WTC11 (cell line): ENCODE data around the gene OPN1LW. TPM values are rescaled to one million over a fixed set of nuclear protein-coding genes. Genes with fewer than 3 reads are reported as not detected.

Experiments used
- ATAC-seq: fragments of 200-7000 bp; cut with Tn5 transposase; 2 replicates; pipeline ENCODE4 v1.10.0; 2021; ENCODE audit warnings: mild to moderate bottlenecking, moderate library complexity
- CTCF ChIA-PET: fragments of 300-600 bp; sonication (Branson Sonifier 250); formaldehyde crosslinking; loops from one replicate; lab custom pipeline; 2021; ENCODE audit warnings: antibody characterized with exemption; lab: Charles Lee
- POLR2A ChIA-PET: fragments of 350-600 bp; sonication (Branson Sonifier 250); formaldehyde crosslinking; loops from one replicate; lab custom pipeline; 2021; ENCODE audit warnings: antibody characterized with exemption; lab: Charles Lee
- DNase-seq: peaks from one replicate; pipeline ENCODE4 v3.0.0; 2021; ENCODE audit warnings: low spot score
- H3K27ac Mint-ChIP-seq: 2 replicates; pipeline ENCODE4 v1.8.0; 2021; ENCODE audit warnings: mixed read lengths
- H3K27me3 Mint-ChIP-seq: 2 replicates; pipeline ENCODE4 v1.8.0; 2021; ENCODE audit warnings: low read depth, mild to moderate bottlenecking, moderate library complexity, mixed read lengths
- H3K36me3 Mint-ChIP-seq: 2 replicates; pipeline ENCODE4 v1.8.0; 2021; ENCODE audit warnings: mixed read lengths
- H3K4me1 Mint-ChIP-seq: 2 replicates; pipeline ENCODE4 v1.8.0; 2022; ENCODE audit warnings: mixed read lengths
- H3K4me3 Mint-ChIP-seq: 2 replicates; pipeline ENCODE4 v1.8.0; 2021; ENCODE audit warnings: mild to moderate bottlenecking, moderate library complexity, mixed read lengths
- H3K9me3 Mint-ChIP-seq: 2 replicates; pipeline ENCODE4 v1.8.0; 2021; ENCODE audit warnings: mixed read lengths
- CBFB ChIP-seq: sonication (generic); formaldehyde crosslinking; IDR thresholded peaks from 2 replicates; pipeline ENCODE4 v1.8.1; 2022; ENCODE audit warnings: mild to moderate bottlenecking, low read depth, missing genetic modification reagents
- CDX4 ChIP-seq: fragments of 250-450 bp; sonication (Bioruptor Pico); IDR thresholded peaks from 2 replicates; pipeline ENCODE4 v1.9.0; 2021; ENCODE audit warnings: moderate library complexity, mild to moderate bottlenecking, inconsistent platforms, borderline replicate concordance
- E2F1 ChIP-seq: sonication (generic); formaldehyde crosslinking; IDR thresholded peaks from 2 replicates; pipeline ENCODE4 v1.8.0; 2022; ENCODE audit warnings: mild to moderate bottlenecking, missing genetic modification reagents
- E2F5 ChIP-seq: sonication (generic); formaldehyde crosslinking; IDR thresholded peaks from 2 replicates; pipeline ENCODE4 v1.8.1; 2022; ENCODE audit warnings: mild to moderate bottlenecking, moderate library complexity, missing genetic modification reagents
- EMX1 ChIP-seq: fragments of 250-450 bp; sonication (Bioruptor Pico); IDR thresholded peaks from 2 replicates; pipeline ENCODE4 v1.8.0; 2021; ENCODE audit warnings: mild to moderate bottlenecking
- ERG ChIP-seq: fragments of 250-450 bp; sonication (Bioruptor Pico); IDR thresholded peaks from 2 replicates; pipeline ENCODE4 v1.8.0; 2021; ENCODE audit warnings: mild to moderate bottlenecking
- ESRRA ChIP-seq: sonication (generic); formaldehyde crosslinking; IDR thresholded peaks from 2 replicates; pipeline ENCODE4 v1.8.1; 2022; ENCODE audit warnings: mild to moderate bottlenecking, missing genetic modification reagents, borderline replicate concordance
- FOXJ3 ChIP-seq: sonication (generic); formaldehyde crosslinking; IDR thresholded peaks from 2 replicates; pipeline ENCODE4 v1.9.0; 2021; ENCODE audit warnings: missing genetic modification reagents, mild to moderate bottlenecking, borderline replicate concordance
- GRHL2 ChIP-seq: fragments of 250-450 bp; sonication (Bioruptor Pico); IDR thresholded peaks from 2 replicates; pipeline ENCODE4 v1.8.0; 2022; ENCODE audit warnings: mild to moderate bottlenecking, moderate library complexity; ENCODE audit not compliant: insufficient replicate concordance, severe bottlenecking
- GTF2I ChIP-seq: fragments of 250-450 bp; sonication (Bioruptor Pico); conservative IDR thresholded peaks from 2 replicates; pipeline ENCODE4 v1.4.0; 2021; ENCODE audit warnings: mild to moderate bottlenecking
- NFYB ChIP-seq: sonication (generic); formaldehyde crosslinking; conservative IDR thresholded peaks from 2 replicates; pipeline ENCODE4 v1.8.0; 2022; ENCODE audit warnings: low read depth, missing genetic modification reagents
- NR3C1 ChIP-seq: sonication (generic); formaldehyde crosslinking; conservative IDR thresholded peaks from 2 replicates; pipeline ENCODE4 v1.8.1; 2023; ENCODE audit warnings: low read depth, mild to moderate bottlenecking, missing genetic modification reagents
- RELA ChIP-seq: sonication (generic); formaldehyde crosslinking; IDR thresholded peaks from 2 replicates; pipeline ENCODE4 v1.8.1; 2022; ENCODE audit warnings: missing genetic modification reagents, mild to moderate bottlenecking, borderline replicate concordance
- SP1 ChIP-seq: sonication (generic); formaldehyde crosslinking; conservative IDR thresholded peaks from 2 replicates; pipeline ENCODE4 v1.8.1; 2022; ENCODE audit warnings: missing genetic modification reagents
- STAT6 ChIP-seq: sonication (generic); formaldehyde crosslinking; conservative IDR thresholded peaks from 2 replicates; pipeline ENCODE4 v1.8.1; 2023; ENCODE audit warnings: mild to moderate bottlenecking, low read depth, missing genetic modification reagents, moderate library complexity
- TEAD1 ChIP-seq: sonication (generic); formaldehyde crosslinking; IDR thresholded peaks from 2 replicates; pipeline ENCODE4 v1.8.0; 2022; ENCODE audit warnings: mild to moderate bottlenecking, missing genetic modification reagents
- TP53 ChIP-seq: sonication (generic); formaldehyde crosslinking; IDR thresholded peaks from 2 replicates; pipeline ENCODE4 v1.8.1; 2023; ENCODE audit warnings: mild to moderate bottlenecking, missing genetic modification reagents
- USF2 ChIP-seq: sonication (generic); formaldehyde crosslinking; IDR thresholded peaks from 2 replicates; pipeline ENCODE4 v1.8.1; 2023; ENCODE audit warnings: mild to moderate bottlenecking, missing genetic modification reagents, moderate library complexity
- ZNF138 ChIP-seq: sonication (generic); formaldehyde crosslinking; conservative IDR thresholded peaks from 2 replicates; pipeline ENCODE4 v1.8.1; 2022; ENCODE audit warnings: mild to moderate bottlenecking, moderate library complexity, missing genetic modification reagents
- ZNF219 ChIP-seq: sonication (generic); formaldehyde crosslinking; IDR thresholded peaks from 2 replicates; pipeline ENCODE4 v1.8.0; 2023; ENCODE audit warnings: missing genetic modification reagents, mild to moderate bottlenecking, borderline replicate concordance
- ZNF232 ChIP-seq: sonication (generic); formaldehyde crosslinking; IDR thresholded peaks from 2 replicates; pipeline ENCODE4 v1.8.0; 2022; ENCODE audit warnings: mild to moderate bottlenecking, missing genetic modification reagents
- ZSCAN18 ChIP-seq: fragments of 250-450 bp; sonication (Bioruptor Pico); IDR thresholded peaks from 2 replicates; pipeline ENCODE4 v2.1.2; 2022; ENCODE audit warnings: mild to moderate bottlenecking, moderate library complexity
- total RNA-seq: library from RNA; stranded (reverse); gene quantifications from 3 replicates; pipeline ENCODE4 v1.2.3, GENCODE V29; 2021

OPN1LW gene
- total RNA-seq, 1 experiment from 2014 or later = not detected

GRCh38 chrX:154098551-154098950 is 45.5 kb upstream of the OPN1LW start (continued):
- TF ChIP-seq STAT6 (CRISPR knock-in tag) (no peak), NR3C1 (CRISPR knock-in tag) (no peak), USF2 (no peak), ZSCAN18 (CRISPR knock-in tag) (no peak), FOXJ3 (CRISPR knock-in tag) (no peak), E2F5 (CRISPR knock-in tag) (no peak), EMX1 (no peak)

GRCh38 chrX:154113729-154114128 is 30.3 kb upstream of the OPN1LW start:
- no peak overlapping the region for H3K27ac Mint-ChIP-seq
- DNase-seq = no peak
- H3K9me3 Mint-ChIP-seq = peaks cover 4% of the 10 kb centered on the region; the same call in 1 of the 2 replicates
- no peak for ATAC-seq
- no peaks in the 10 kb centered on the region for H3K36me3 Mint-ChIP-seq
- ChIA-PET POLR2A (no interaction called here), CTCF (no interaction called here)
- no peaks in the 10 kb centered on the region for H3K4me1 Mint-ChIP-seq
- no peak overlapping the region for H3K4me3 Mint-ChIP-seq
- H3K27me3 Mint-ChIP-seq = no peaks in the 10 kb centered on the region
- no peak for TF ChIP-seq CDX4 (CRISPR knock-in tag)
- no peak for TF ChIP-seq ERG
- no peak for TF ChIP-seq TP53 (CRISPR knock-in tag)
- no peak for TF ChIP-seq RELA
- TF ChIP-seq GTF2I (CRISPR knock-in tag) = no peak
- TF ChIP-seq NFYB (CRISPR knock-in tag) = no peak

- no peaks in the 10 kb centered on the region for H3K27me3 Mint-ChIP-seq
- H3K4me1 Mint-ChIP-seq = no peaks in the 10 kb centered on the region
- ATAC-seq (no peak), DNase-seq (no peak)
- CTCF ChIA-PET = no interaction called here
- H3K27ac Mint-ChIP-seq = no peak overlapping the region
- H3K36me3 Mint-ChIP-seq = no peaks in the 10 kb centered on the region
- POLR2A ChIA-PET = no interaction called here
- H3K4me3 Mint-ChIP-seq = no peak overlapping the region
- H3K9me3 Mint-ChIP-seq = peaks cover 4% of the 10 kb centered on the region; the same call in 1 of the 2 replicates
- TF ChIP-seq TEAD1 (CRISPR knock-in tag) (no peak), ZNF219 (CRISPR knock-in tag) (no peak), CBFB (CRISPR knock-in tag) (no peak), GRHL2 (CRISPR knock-in tag) (no peak), ZNF138 (CRISPR knock-in tag) (no peak), STAT6 (CRISPR knock-in tag) (no peak), FOXJ3 (CRISPR knock-in tag) (no peak), SP1 (CRISPR knock-in tag) (no peak), RELA (no peak), ZNF232 (no peak), ESRRA (no peak), E2F1 (CRISPR knock-in tag) (no peak), TP53 (CRISPR knock-in tag) (no peak)
These were observed 29.4 kb upstream of the OPN1LW start for GRCh38 chrX:154114652-154115051.
